Panc1 (cell line): Measurements from ENCODE around the gene INO80C. TPM values are rescaled to one million over a fixed set of nuclear protein-coding genes. Genes with fewer than 3 reads are reported as not detected.

ENCODE experiments used
- ATAC-seq: fragments of 200-7000 bp; cut with Tn5 transposase; 2 replicates; pipeline ENCODE4 v1.9.1; 2020; ENCODE audit warnings: mild to moderate bottlenecking, moderate library complexity
- BruUV-seq: library from RNA; stranded (reverse); fragments of 400-500 nt; replicated peaks from 2 replicates; lab custom pipeline; 2021; lab: Mats Ljungman, UMichigan
- CTCF ChIA-PET: fragments of 300-600 bp; sonication (Branson Sonifier 250); formaldehyde crosslinking; loops from one replicate; lab custom pipeline; 2022; ENCODE audit warnings: antibody characterized with exemption; lab: Charles Lee
- POLR2A ChIA-PET: fragments of 300-600 bp; sonication (Branson Sonifier 250); formaldehyde crosslinking; loops from one replicate; lab custom pipeline; 2022; ENCODE audit warnings: antibody characterized with exemption; lab: Charles Lee
- DNase-seq: peaks from one replicate; pipeline ENCODE4 v3.0.0-alpha.2; 2010; ENCODE audit warnings: low read depth, low spot score
- H3K27ac ChIP-seq: 2 replicates; pipeline ENCODE4 v1.5.1; 2011; ENCODE audit warnings: mild to moderate bottlenecking, low read length, inconsistent platforms
- H3K27me3 ChIP-seq: fragments of 200-500 bp; sonication (Bioruptor generic); 2 replicates; pipeline ENCODE4 v1.6.0; 2014; ENCODE audit warnings: low read length, inconsistent platforms; ENCODE audit not compliant: control insufficient read depth, insufficient read depth
- H3K36me3 ChIP-seq: fragments of 200-500 bp; sonication (Bioruptor generic); 2 replicates; pipeline ENCODE4 v1.5.1; 2014; ENCODE audit warnings: inconsistent platforms, mild to moderate bottlenecking, low read length, moderate library complexity; ENCODE audit not compliant: control insufficient read depth, insufficient read depth
- H3K4me1 ChIP-seq: 2 replicates; pipeline ENCODE4 v1.5.1; 2011; ENCODE audit warnings: inconsistent platforms, mild to moderate bottlenecking, low read length, moderate library complexity; ENCODE audit not compliant: control insufficient read depth, insufficient read depth
- H3K4me3 ChIP-seq, 2 experiments: 2 replicates each; pipeline ENCODE4 v1.5.1; 2011 to 2012; ENCODE audit warnings: low read depth in 2 of 2, low read length in 2 of 2, mild to moderate bottlenecking in 2 of 2, inconsistent platforms in 1 of 2, moderate library complexity in 1 of 2
- H3K9me3 ChIP-seq: fragments of 200-500 bp; sonication (Bioruptor generic); 2 replicates; pipeline ENCODE4 v1.5.1; 2014; ENCODE audit warnings: low read depth, mild to moderate bottlenecking, inconsistent platforms, low read length, moderate library complexity; ENCODE audit not compliant: control insufficient read depth, insufficient read depth
- POLR2AphosphoS5 ChIP-seq: IDR thresholded peaks from 2 replicates; pipeline ENCODE4 v1.6.1; 2012; ENCODE audit warnings: mild to moderate bottlenecking, low read depth, low read length, moderate library complexity
- REST ChIP-seq, 2 experiments: IDR thresholded peaks; 2 replicates each; pipeline ENCODE4 v1.6.1; 2011 to 2012; ENCODE audit warnings: low read depth in 2 of 2, control low read depth in 1 of 2, low read length in 1 of 2, mild to moderate bottlenecking in 1 of 2, moderate library complexity in 1 of 2; ENCODE audit not compliant: insufficient read depth in 1 of 2
- SIN3A ChIP-seq: IDR thresholded peaks from 2 replicates; pipeline ENCODE4 v1.6.1; 2012; ENCODE audit warnings: low read depth, mild to moderate bottlenecking, low read length, moderate library complexity, borderline replicate concordance; ENCODE audit not compliant: insufficient read depth
- TCF7L2 ChIP-seq: IDR thresholded peaks from 2 replicates; pipeline ENCODE4 v1.6.1; 2011; ENCODE audit warnings: mild to moderate bottlenecking, low read depth, low read length, inconsistent platforms
- in situ Hi-C: cut with HindIII; loops from 2 replicates; pipeline ENCODE4 v1.10.0; 2016; ENCODE audit warnings: low sequenced_read_pairs, low pct_unique_long_range_greater_than_20kb
- intact Hi-C: fragments of 100-400 bp; cut with micrococcal nuclease; formaldehyde crosslinking; loops from one replicate; pipeline ENCODE4 v1.10.0; 2022; ENCODE audit not compliant: unreplicated experiment
- total RNA-seq: library from RNA; stranded (reverse); gene quantifications from one replicate; pipeline ENCODE4 v1.2.1, GENCODE V29; 2021; ENCODE audit not compliant: unreplicated experiment
- TF ChIP-seq, protein P1 (sequence below): fragments of 450-650 bp; IDR thresholded peaks from 2 replicates; pipeline ENCODE4 v1.5.1; 2017; ENCODE audit warnings: mild to moderate bottlenecking

INO80C gene
- total RNA-seq, 1 experiment from 2014 or later = 25.8 TPM

GRCh38 chr18:35507192-35507591 is 9.4 kb upstream of the INO80C start:
- Histone ChIP-seq H3K4me1 (no peaks in the 10 kb centered on the region), H3K27me3 (no peaks in the 10 kb centered on the region), H3K27ac (no peak overlapping the region), H3K9me3 (no peaks in the 10 kb centered on the region), H3K36me3 (no peaks in the 10 kb centered on the region), H3K4me3 (no peak overlapping the region)
- no TSS peak for BruUV-seq
- no peak for DNase-seq
- in situ Hi-C loops = no loop called here
- ATAC-seq = no peak
- CTCF ChIA-PET = no interaction called here
- POLR2A ChIA-PET = no interaction called here
- intact Hi-C loops = no loop called here
- no peak for TF ChIP-seq POLR2AphosphoS5
- TF ChIP-seq REST (IDR thresholded peaks at IDR 0.05; ENCODE audit: insufficient read depth in 1 of 2, low read depth in 2 of 2, low read length in 1 of 2) = no peak
- TF ChIP-seq TCF7L2 = no peak
- no peak for TF ChIP-seq SIN3A
- TF ChIP-seq, protein P1, sequence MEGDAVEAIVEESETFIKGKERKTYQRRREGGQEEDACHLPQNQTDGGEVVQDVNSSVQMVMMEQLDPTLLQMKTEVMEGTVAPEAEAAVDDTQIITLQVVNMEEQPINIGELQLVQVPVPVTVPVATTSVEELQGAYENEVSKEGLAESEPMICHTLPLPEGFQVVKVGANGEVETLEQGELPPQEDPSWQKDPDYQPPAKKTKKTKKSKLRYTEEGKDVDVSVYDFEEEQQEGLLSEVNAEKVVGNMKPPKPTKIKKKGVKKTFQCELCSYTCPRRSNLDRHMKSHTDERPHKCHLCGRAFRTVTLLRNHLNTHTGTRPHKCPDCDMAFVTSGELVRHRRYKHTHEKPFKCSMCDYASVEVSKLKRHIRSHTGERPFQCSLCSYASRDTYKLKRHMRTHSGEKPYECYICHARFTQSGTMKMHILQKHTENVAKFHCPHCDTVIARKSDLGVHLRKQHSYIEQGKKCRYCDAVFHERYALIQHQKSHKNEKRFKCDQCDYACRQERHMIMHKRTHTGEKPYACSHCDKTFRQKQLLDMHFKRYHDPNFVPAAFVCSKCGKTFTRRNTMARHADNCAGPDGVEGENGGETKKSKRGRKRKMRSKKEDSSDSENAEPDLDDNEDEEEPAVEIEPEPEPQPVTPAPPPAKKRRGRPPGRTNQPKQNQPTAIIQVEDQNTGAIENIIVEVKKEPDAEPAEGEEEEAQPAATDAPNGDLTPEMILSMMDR = no peak

GRCh38 chr18:35506024-35506712 is 8.4 kb upstream of the INO80C start:
- Histone ChIP-seq H3K27ac (no peak overlapping the region), H3K9me3 (no peaks in the 10 kb centered on the region), H3K4me1 (no peaks in the 10 kb centered on the region), H3K27me3 (no peaks in the 10 kb centered on the region), H3K4me3 (no peak overlapping the region), H3K36me3 (no peaks in the 10 kb centered on the region)
- intact Hi-C loops = no loop called here
- TF ChIP-seq, protein P1 = no peak
- TF ChIP-seq SIN3A = no peak
- no peak for TF ChIP-seq REST (IDR thresholded peaks at IDR 0.05; ENCODE audit: insufficient read depth in 1 of 2, low read depth in 2 of 2, low read length in 1 of 2)
- no peak for TF ChIP-seq TCF7L2
- TF ChIP-seq POLR2AphosphoS5 = no peak
- ChIA-PET POLR2A (no interaction called here), CTCF (no interaction called here)
- BruUV-seq = no TSS peak
- DNase-seq (no peak), ATAC-seq (no peak)
- in situ Hi-C loops = no loop called here
